LoVo (cell line): ENCODE measurements around the gene ALLC.

Source experiments
- DNase-seq: peaks from one replicate; pipeline ENCODE4 v3.0.0-alpha.2; 2016; ENCODE audit warnings: low spot score

The ALLC gene

GRCh38 chr2:3639653-3640052, 18.3 kb upstream of the ALLC start:
- DNase-seq = no peak

- no peak for DNase-seq
Measured at GRCh38 chr2:3641181-3641580, 16.8 kb upstream of the ALLC start.

- no peak for DNase-seq
Measured at GRCh38 chr2:3641841-3642421, 16.1 kb upstream of the ALLC start.

- no peak for DNase-seq
Measured at GRCh38 chr2:3642521-3643215, 15.3 kb upstream of the ALLC start.

- DNase-seq = no peak
Measured at GRCh38 chr2:3643371-3644245, 14.4 kb upstream of the ALLC start.

- DNase-seq = no peak
Measured at GRCh38 chr2:3644246-3644525, 13.8 kb upstream of the ALLC start.

GRCh38 chr2:3644891-3645605, 13.0 kb upstream of the ALLC start:
- no peak for DNase-seq

GRCh38 chr2:3645745-3646389, 12.1 kb upstream of the ALLC start:
- DNase-seq = no peak

GRCh38 chr2:3646446-3646845, 11.6 kb upstream of the ALLC start:
- no peak for DNase-seq

GRCh38 chr2:3647246-3647645, 10.8 kb upstream of the ALLC start:
- no peak for DNase-seq

- no peak for DNase-seq
Measured at GRCh38 chr2:3647831-3648651, 10.0 kb upstream of the ALLC start.

- no peak for DNase-seq
Measured at GRCh38 chr2:3648652-3649177, 9.3 kb upstream of the ALLC start.

- DNase-seq = no peak
Measured at GRCh38 chr2:3649581-3649980, 8.4 kb upstream of the ALLC start.

GRCh38 chr2:3650140-3650920, 7.7 kb upstream of the ALLC start:
- no peak for DNase-seq

GRCh38 chr2:3651691-3652648, 6.0 kb upstream of the ALLC start:
- no peak for DNase-seq

- no peak for DNase-seq
Measured at GRCh38 chr2:3652896-3653625, 4.9 kb upstream of the ALLC start.

- DNase-seq = no peak
Measured at GRCh38 chr2:3654011-3654410, 4.0 kb upstream of the ALLC start.

GRCh38 chr2:3654531-3655225, 3.3 kb upstream of the ALLC start:
- DNase-seq = no peak
